HepG2 (cell line): ENCODE measurements around the gene R3HCC1L. TPM values are rescaled to one million over a fixed set of nuclear protein-coding genes. Genes with fewer than 3 reads are reported as not detected.

Source experiments
- ATAC-seq: fragments of 200-7000 bp; cut with Tn5 transposase; 3 replicates; pipeline ENCODE4 v1.9.1; 2020; ENCODE audit warnings: mild to moderate bottlenecking, moderate library complexity
- BruUV-seq: library from RNA; stranded (reverse); fragments of 400-500 nt; replicated peaks from 2 replicates; lab custom pipeline; 2021; lab: Mats Ljungman, UMichigan
- CTCF ChIA-PET: fragments of 300-600 bp; formaldehyde crosslinking; extraction: SDS; loops from one replicate; lab custom pipeline; 2021; ENCODE audit warnings: low total read pairs, inconsistent platforms, low intra/inter-chr PET ratio; lab: Yijun Ruan, JAX
- POLR2A ChIA-PET: fragments of 350-600 bp; sonication (Branson Sonifier 250); formaldehyde crosslinking; loops from one replicate; lab custom pipeline; 2020; ENCODE audit warnings: antibody characterized with exemption, inconsistent platforms; lab: Yijun Ruan, JAX
- DNase-seq: peaks from one replicate; pipeline ENCODE4 v3.0.0-alpha.2; 2015; ENCODE audit warnings: low spot score
- FAIRE-seq: peaks from 3 replicates; lab custom pipeline; 2011; peaks lifted over from hg19 to GRCh38; lab: Jason Lieb, UNC
- H2AFZ ChIP-seq: one replicate; pipeline ENCODE4 v1.6.1; 2011; ENCODE audit warnings: low read length, inconsistent platforms
- H3K27ac ChIP-seq: fragments of 300-600 bp; 3 replicates; pipeline ENCODE4 v1.8.0; 2011; ENCODE audit warnings: mixed run types, mild to moderate bottlenecking, mixed read lengths, low read length, inconsistent platforms; ENCODE audit not compliant: insufficient read depth; ENCODE audit errors: extremely low read length
- H3K27me3 ChIP-seq, 2 experiments: fragments of 200-600 bp in 1 of 2; 2 replicates in 1 of 2; 3 replicates in 1 of 2; pipeline versions ENCODE4 v1.6.0 to v1.8.0; 2011; ENCODE audit warnings: low read length in 2 of 2, mild to moderate bottlenecking in 2 of 2, moderate library complexity in 2 of 2, inconsistent platforms in 1 of 2; ENCODE audit not compliant: insufficient read depth in 2 of 2, control insufficient read depth in 1 of 2
- H3K36me3 ChIP-seq, 2 experiments: fragments of 200-600 bp in 1 of 2; replicated peaks in 1 of 2; 2 replicates in 1 of 2; 3 replicates in 1 of 2; pipeline versions ENCODE4 v1.5.1 to v1.8.0; 2011; ENCODE audit warnings: low read length in 2 of 2, inconsistent platforms in 1 of 2; ENCODE audit not compliant: insufficient read depth in 2 of 2, control insufficient read depth in 1 of 2
- H3K4me1 ChIP-seq: 2 replicates; pipeline ENCODE4 v1.5.1; 2012; ENCODE audit warnings: low read length, inconsistent platforms; ENCODE audit not compliant: insufficient read depth
- H3K4me2 ChIP-seq: 2 replicates; pipeline ENCODE4 v1.6.0; 2011; ENCODE audit warnings: low read depth, low read length, inconsistent platforms
- H3K4me3 ChIP-seq, 3 experiments: fragments of 200-600 bp in 1 of 3; sonication (generic), shearing (Covaris generic) in 1 of 3; replicated peaks in 1 of 3; 2 replicates each; pipeline ENCODE4 v1.5.1; 2011 to 2016; ENCODE audit warnings: low read length in 3 of 3, inconsistent platforms in 2 of 3, low read depth in 2 of 3, mild to moderate bottlenecking in 2 of 3, control low read depth in 1 of 3, mixed read lengths in 1 of 3; ENCODE audit not compliant: insufficient read depth in 1 of 3
- H3K79me2 ChIP-seq: one replicate; pipeline ENCODE4 v1.6.1; 2011; ENCODE audit warnings: low read length, inconsistent platforms; ENCODE audit not compliant: insufficient read depth
- H3K9ac ChIP-seq: 2 replicates; pipeline ENCODE4 v1.6.0; 2011; ENCODE audit warnings: mild to moderate bottlenecking, low read depth, low read length, inconsistent platforms; ENCODE audit not compliant: insufficient read depth
- H3K9me3 ChIP-seq: 2 replicates; pipeline ENCODE4 v1.5.1; 2012; ENCODE audit warnings: mild to moderate bottlenecking, low read length
- H4K20me1 ChIP-seq: 2 replicates; pipeline ENCODE4 v1.6.0; 2011; ENCODE audit warnings: inconsistent platforms, mild to moderate bottlenecking, low read length, moderate library complexity; ENCODE audit not compliant: insufficient read depth
- GABPB1 ChIP-seq: IDR thresholded peaks from 2 replicates; pipeline ENCODE4 v1.6.1; 2016; ENCODE audit warnings: mild to moderate bottlenecking, missing genetic modification reagents, moderate library complexity, missing compliant biosample characterization
- HNRNPL ChIP-seq: fragments of 200-400 bp; formaldehyde crosslinking; IDR thresholded peaks from 2 replicates; pipeline ENCODE4 v1.6.1; 2017; ENCODE audit warnings: mild to moderate bottlenecking, low read depth, low read length
- IKZF4 ChIP-seq: sonication (generic); formaldehyde crosslinking; IDR thresholded peaks from 2 replicates; pipeline ENCODE4 v1.5.1; 2020; ENCODE audit warnings: borderline replicate concordance, mild to moderate bottlenecking, low read depth, missing genetic modification reagents; ENCODE audit errors: not compliant biosample characterization
- JARID2 ChIP-seq: sonication (generic); formaldehyde crosslinking; IDR thresholded peaks from 2 replicates; pipeline ENCODE4 v1.8.1; 2023; ENCODE audit warnings: missing genetic modification reagents, inconsistent platforms; ENCODE audit not compliant: insufficient replicate concordance
- MTERF4 ChIP-seq: sonication (generic); formaldehyde crosslinking; IDR thresholded peaks from 2 replicates; pipeline ENCODE4 v1.8.0; 2023; ENCODE audit warnings: mild to moderate bottlenecking, missing genetic modification reagents
- RAD21 ChIP-seq: fragments of 450-650 bp; formaldehyde crosslinking; IDR thresholded peaks from 2 replicates; pipeline ENCODE4 v1.5.0; 2020; ENCODE audit warnings: mild to moderate bottlenecking
- RERE ChIP-seq: IDR thresholded peaks from 2 replicates; pipeline ENCODE4 v1.6.1; 2016; ENCODE audit warnings: low read depth, missing genetic modification reagents, missing compliant biosample characterization
- RXRA ChIP-seq: sonication (generic); formaldehyde crosslinking; IDR thresholded peaks from 2 replicates; pipeline ENCODE4 v1.5.1; 2020; ENCODE audit warnings: missing genetic modification reagents
- SUZ12 ChIP-seq: fragments of 150-350 bp; IDR thresholded peaks from 2 replicates; pipeline ENCODE4 v1.6.1; 2014; ENCODE audit warnings: low read depth, low read length
- YEATS4 ChIP-seq: sonication (generic); formaldehyde crosslinking; IDR thresholded peaks from 2 replicates; pipeline ENCODE4 v1.4.0; 2020; ENCODE audit warnings: missing genetic modification reagents, borderline replicate concordance
- ZBTB38 ChIP-seq: sonication (generic); formaldehyde crosslinking; IDR thresholded peaks from 2 replicates; pipeline ENCODE4 v1.5.1; 2020; ENCODE audit warnings: mild to moderate bottlenecking, missing genetic modification reagents
- ZFX ChIP-seq: sonication (generic); formaldehyde crosslinking; IDR thresholded peaks from 2 replicates; pipeline ENCODE4 v1.4.0; 2020; ENCODE audit warnings: mild to moderate bottlenecking, low read depth, missing genetic modification reagents, moderate library complexity
- ZNF20 ChIP-seq: sonication (generic); formaldehyde crosslinking; IDR thresholded peaks from 2 replicates; pipeline ENCODE4 v1.4.0; 2020; ENCODE audit warnings: mild to moderate bottlenecking, moderate library complexity, missing genetic modification reagents
- ZNF225 ChIP-seq: sonication (generic); formaldehyde crosslinking; IDR thresholded peaks from 2 replicates; pipeline ENCODE4 v1.4.0; 2020; ENCODE audit warnings: mild to moderate bottlenecking, missing genetic modification reagents
- ZNF547 ChIP-seq: sonication (generic); formaldehyde crosslinking; IDR thresholded peaks from 2 replicates; pipeline ENCODE4 v1.5.1; 2020; ENCODE audit warnings: mild to moderate bottlenecking, missing genetic modification reagents
- WGBS: methylation state at CpG from one replicate; pipeline ENCODE4 v1.1.6; 2017; ENCODE audit warnings: low lambda C conversion rate; 5-methylcytosine and 5-hydroxymethylcytosine counted together
- in situ Hi-C: cut with HindIII; loops from 2 replicates; pipeline ENCODE4 v1.10.0; 2017; ENCODE audit warnings: low pct_unique_long_range_greater_than_20kb; ENCODE audit not compliant: extremely low pct_ligation_motif_present
- intact Hi-C: fragments of 100-400 bp; cut with micrococcal nuclease; formaldehyde crosslinking; loops from one replicate; pipeline ENCODE4 v1.10.0; 2022; ENCODE audit not compliant: unreplicated experiment
- polyA plus RNA-seq, 8 experiments: library from polyadenylated mRNA; depleted of rRNA in 3 of 8; stranded (reverse) in 7 of 8; unstranded in 1 of 8; fragments of >200 nt; fragmentation: Illumina TruSeq in 4 of 8; extraction: Trizol in 4 of 8; gene quantifications; 2 replicates each; pipeline versions ENCODE4 v1.2.1 to v1.2.3, GENCODE V29; 2011 to 2016; ENCODE audit warnings: low read depth in 4 of 8, missing spikeins in 1 of 8, mixed read lengths in 1 of 8; ENCODE audit not compliant: insufficient read depth in 1 of 8
- total RNA-seq, 5 experiments: library from RNA; depleted of rRNA; stranded (reverse); fragments of >200 nt; fragmentation: Illumina TruSeq; extraction: Trizol; gene quantifications; 2 replicates each; pipeline ENCODE4 v1.2.3, GENCODE V29; 2016; ENCODE audit warnings: low read depth in 1 of 5
- TF ChIP-seq, protein P1 (sequence below): sonication (generic); formaldehyde crosslinking; conservative IDR thresholded peaks from 2 replicates; pipeline ENCODE4 v1.8.0; 2022; ENCODE audit warnings: mild to moderate bottlenecking, moderate library complexity, missing genetic modification reagents

Gene R3HCC1L
- total and polyA plus RNA-seq, 2 of the 13 experiments (the other 11 are each of a cell fraction or from before 2014, with no cell fraction given) = 6.5 to 12.2 TPM

GRCh38 chr10:98262571-98262970, 128.1 kb downstream of the R3HCC1L start:
- Histone ChIP-seq H2AFZ (no peak overlapping the region), H3K79me2 (no peaks in the 10 kb centered on the region), H4K20me1 (no peaks in the 10 kb centered on the region), H3K9me3 (no peaks in the 10 kb centered on the region), H3K4me1 (peaks cover 51% of the 10 kb centered on the region), H3K4me3 (no peak overlapping the region), H3K27me3 (no peaks in the 10 kb centered on the region), H3K4me2 (no peak overlapping the region), H3K9ac (no peak overlapping the region), H3K36me3 (no peaks in the 10 kb centered on the region), H3K27ac (no peak overlapping the region)
- intact Hi-C loops = loop anchor here (1.0 kb wide), 1 partner anchor 47 kb away; no protein-coding TSS in a partner anchor
- no TSS peak for BruUV-seq
- CTCF ChIA-PET = interaction anchor here (2.6 kb wide), 1 partner anchor 46 kb away, joined by 35 read pairs; no protein-coding TSS in a partner anchor
- DNase-seq = no peak
- in situ Hi-C loops = no loop called here
- POLR2A ChIA-PET = interaction anchor here (1.6 kb wide), 1 partner anchor 47 kb away, joined by 4 read pairs; no protein-coding TSS in a partner anchor
- peak; percentile 54 for ATAC-seq
- 65% methylated on average over 6 of the region's 7 CpGs for WGBS
- peak; percentile 8 for FAIRE-seq
- TF ChIP-seq HNRNPL (0 out of 2 replicates have a peak, but pooled peaks have one; percentile 49), ZBTB38 (CRISPR knock-in tag) (no peak), ZNF225 (CRISPR knock-in tag) (0 out of 2 replicates have a peak, but pooled peaks have one; percentile 54), IKZF4 (no peak), YEATS4 (CRISPR knock-in tag) (no peak), ZNF547 (CRISPR knock-in tag) (no peak), RXRA (CRISPR knock-in tag) (peak; percentile 29; the same call in 1 of the 2 replicates), GABPB1 (CRISPR knock-in tag) (peak; percentile 18; the same call in 1 of the 2 replicates), ZFX (CRISPR knock-in tag) (peak; percentile 41; the same call in 1 of the 2 replicates), ZNF20 (CRISPR knock-in tag) (no peak), MTERF4 (no peak), RAD21 (CRISPR knock-in tag) (peak; percentile 85), RERE (CRISPR knock-in tag) (no peak), JARID2 (no peak), SUZ12 (no peak)
- TF ChIP-seq, protein P1, sequence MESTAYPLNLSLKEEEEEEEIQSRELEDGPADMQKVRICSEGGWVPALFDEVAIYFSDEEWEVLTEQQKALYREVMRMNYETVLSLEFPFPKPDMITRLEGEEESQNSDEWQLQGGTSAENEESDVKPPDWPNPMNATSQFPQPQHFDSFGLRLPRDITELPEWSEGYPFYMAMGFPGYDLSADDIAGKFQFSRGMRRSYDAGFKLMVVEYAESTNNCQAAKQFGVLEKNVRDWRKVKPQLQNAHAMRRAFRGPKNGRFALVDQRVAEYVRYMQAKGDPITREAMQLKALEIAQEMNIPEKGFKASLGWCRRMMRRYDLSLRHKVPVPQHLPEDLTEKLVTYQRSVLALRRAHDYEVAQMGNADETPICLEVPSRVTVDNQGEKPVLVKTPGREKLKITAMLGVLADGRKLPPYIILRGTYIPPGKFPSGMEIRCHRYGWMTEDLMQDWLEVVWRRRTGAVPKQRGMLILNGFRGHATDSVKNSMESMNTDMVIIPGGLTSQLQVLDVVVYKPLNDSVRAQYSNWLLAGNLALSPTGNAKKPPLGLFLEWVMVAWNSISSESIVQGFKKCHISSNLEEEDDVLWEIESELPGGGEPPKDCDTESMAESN (CRISPR knock-in tag) = no peak
